Measurements from ENCODE around the gene ACSF3.

ACSF3 gene

DNA sequence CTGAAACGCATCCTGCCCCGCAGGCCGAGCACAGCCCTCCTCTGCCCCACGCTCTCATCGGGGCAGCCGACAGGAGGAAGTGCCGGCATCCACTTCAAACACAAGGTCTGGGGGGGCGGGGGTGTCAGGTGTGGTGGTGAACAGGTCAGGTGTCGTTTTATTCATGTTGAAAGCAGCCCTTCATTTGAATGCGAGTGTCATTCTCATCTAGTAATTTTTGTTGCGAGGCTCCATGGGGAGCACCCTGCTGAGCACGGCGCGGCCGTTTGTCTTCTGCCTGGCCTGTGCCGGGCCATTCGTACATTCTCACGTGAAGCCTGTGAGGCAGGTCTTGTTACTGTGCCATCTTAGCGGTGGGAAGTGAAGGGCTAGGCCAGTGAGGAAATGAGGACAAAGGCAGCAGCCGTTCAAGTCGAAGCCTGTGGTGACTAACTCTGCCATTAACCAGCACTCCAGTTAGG lies 1.9 kb downstream of the ACSF3 start:
- DNase-seq (ENCODE audit: low read depth): no peak

DNA sequence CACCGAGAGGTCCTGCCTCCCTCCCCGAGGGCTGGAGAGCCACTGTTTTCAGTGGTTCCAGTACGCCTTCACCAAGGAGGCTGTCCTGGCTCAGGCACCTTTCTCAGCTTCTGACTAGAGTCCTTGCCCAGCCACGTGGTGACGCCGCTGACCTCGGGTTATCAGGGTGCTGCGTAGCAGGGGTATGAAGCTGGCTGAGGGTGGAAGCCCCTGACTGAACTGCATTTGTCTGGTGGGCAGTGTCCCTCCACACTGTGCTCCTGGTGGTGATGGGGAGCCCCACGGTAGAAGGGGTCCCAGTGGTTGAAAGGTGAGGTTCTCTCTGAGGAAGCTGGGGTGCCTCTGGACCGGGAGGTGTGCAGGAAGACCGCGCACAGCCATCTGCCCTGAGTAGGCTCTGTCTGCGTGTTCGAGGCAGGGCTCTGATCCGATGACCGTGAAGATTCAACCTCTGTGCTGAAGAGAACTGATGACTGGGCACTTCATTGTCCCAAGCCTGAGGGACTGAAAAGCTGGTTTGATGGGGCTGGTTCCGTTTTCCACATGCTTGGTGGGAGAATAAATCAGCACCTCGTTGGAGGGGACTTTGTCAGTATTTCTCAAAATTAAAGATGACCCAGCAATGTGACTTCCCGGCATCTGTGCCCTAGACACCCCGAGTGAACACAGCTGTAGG lies 2.5 kb downstream of the ACSF3 start:
- DNase-seq (ENCODE audit: low read depth): no peak

- DNase-seq (ENCODE audit: low read depth): no peak
Measured at GRCh38 chr16:89096768-89097391, 3.2 kb downstream of the ACSF3 start.

DNA sequence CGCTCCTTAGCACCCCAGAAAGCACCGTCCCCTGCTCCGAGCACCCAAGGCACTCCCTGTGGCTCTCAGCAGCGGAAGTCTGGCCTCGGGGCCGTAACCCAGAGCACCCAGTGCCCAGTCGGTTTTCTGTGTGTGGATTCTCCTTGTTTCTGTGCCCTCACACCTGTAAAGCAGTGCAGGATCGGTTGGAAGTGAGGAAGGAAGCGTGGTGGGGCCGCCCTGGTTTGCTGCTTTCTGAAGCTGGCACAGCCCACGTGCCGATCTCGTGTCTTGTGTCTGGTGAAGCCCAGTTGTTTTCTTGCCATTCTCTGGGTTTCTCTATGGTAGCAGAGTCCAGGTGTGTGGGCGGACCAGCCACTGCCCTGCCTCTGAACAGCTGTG lies 3.7 kb downstream of the ACSF3 start:
- no peak for DNase-seq (ENCODE audit: low read depth)

DNA sequence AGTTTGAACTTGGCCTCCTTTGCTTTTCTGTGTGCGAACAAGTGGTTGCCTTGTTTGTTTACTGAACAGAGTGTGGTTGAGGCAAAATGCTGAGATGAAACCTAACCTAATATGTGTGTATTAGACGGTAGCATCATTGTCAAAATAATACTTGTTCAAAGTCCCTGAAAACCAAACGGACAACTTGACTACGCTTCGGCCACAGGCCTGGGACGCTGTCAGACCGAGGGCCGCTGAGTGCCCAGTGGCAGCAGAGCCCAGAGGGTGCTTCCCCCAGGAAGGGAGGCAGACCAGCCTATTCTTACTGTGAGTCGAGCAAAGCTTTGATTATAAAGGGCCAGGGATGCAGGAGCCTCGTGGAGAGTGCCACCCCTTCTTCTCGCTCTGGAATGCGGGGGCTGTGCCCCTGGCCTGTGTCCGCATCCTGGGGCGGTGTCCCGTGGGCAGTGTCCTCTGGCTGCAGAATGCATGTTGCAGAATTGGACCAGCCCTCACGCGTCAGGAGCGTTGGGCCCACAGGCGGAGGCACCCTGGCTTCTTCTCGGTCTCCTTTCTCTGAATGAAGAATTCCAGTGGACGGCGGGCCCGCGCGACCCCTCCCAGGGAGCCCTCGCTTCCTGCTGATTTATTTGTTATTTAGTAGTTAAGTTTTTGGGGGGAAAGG lies 5.2 kb downstream of the ACSF3 start:
- no peak for DNase-seq (ENCODE audit: low read depth)

DNA sequence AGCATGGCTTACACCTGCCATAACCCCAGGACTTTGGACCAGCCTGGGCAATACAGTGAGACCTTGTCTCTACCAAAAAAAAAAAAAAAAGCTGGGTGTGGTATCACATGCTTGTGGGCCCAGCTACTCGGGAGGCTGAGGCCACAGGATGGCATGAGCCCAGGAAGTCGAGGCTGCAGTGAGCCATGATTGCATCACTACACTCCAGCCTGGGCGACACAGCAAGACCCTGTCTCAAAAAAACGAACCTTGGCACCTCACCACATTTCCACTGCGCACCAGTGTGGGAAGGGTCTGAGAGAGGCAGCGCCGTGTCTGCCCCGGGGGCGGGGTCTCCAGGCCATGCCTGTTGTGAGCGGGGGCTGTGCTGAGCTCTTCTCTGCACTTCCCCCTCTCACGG lies 6.3 kb downstream of the ACSF3 start:
- no peak for DNase-seq (ENCODE audit: low read depth)

GRCh38 chr16:89100601-89101302 lies 7.1 kb downstream of the ACSF3 start:
- no peak for DNase-seq (ENCODE audit: low read depth)

- DNase-seq (ENCODE audit: low read depth): no peak
Measured at GRCh38 chr16:89101303-89102040, 7.8 kb downstream of the ACSF3 start.

GRCh38 chr16:89102041-89102471 lies 8.4 kb downstream of the ACSF3 start:
- no peak for DNase-seq (ENCODE audit: low read depth)

DNA sequence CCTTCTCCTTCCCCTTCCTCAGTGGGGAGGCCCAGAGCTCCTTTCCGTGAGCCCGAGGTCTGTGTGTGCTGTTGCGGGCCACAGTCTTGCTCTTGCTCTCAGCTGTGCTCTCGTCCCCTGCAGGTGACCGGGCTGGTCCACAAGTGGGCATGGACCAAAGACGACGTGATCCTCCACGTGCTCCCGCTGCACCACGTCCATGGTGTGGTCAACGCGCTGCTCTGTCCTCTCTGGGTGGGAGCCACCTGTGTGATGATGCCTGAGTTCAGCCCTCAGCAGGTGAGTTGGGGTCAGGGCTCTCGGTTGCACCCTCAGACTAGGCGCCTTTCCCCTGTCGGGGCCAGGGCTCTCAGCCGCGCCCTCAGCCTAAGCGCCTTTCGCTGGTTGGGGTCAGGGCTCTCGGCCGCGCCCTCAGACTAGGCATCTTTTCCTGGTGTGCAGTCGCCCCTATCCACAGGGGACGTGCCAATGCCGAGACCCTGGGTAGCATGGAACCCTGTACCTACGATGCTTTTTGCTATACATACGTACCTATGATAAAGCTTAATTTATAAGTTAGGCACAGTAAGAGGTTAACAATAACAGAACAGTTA lies 8.9 kb downstream of the ACSF3 start:
- DNase-seq (ENCODE audit: low read depth): no peak

- no peak for DNase-seq (ENCODE audit: low read depth)
Measured at GRCh38 chr16:89103156-89103555, 9.5 kb downstream of the ACSF3 start.

DNA sequence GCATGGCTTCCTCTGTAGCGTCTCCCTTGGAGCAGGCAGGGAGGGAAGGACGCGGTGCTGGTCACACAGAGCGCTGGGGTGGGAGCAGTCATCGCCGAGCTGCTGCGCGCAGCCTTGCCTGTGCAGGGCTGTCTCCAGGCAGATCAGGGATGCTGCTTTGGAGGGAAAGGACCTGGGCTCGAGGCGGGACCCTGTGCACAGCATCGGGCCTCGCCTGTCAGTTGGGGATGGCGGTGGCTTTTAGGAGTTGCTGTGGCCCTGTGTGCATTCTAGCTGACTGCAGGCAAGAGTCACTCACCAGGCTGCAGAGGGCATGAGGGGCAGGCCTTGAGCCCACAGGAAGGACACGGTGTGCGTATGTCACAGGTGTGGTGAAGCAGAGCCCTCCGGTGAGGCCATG lies 10.1 kb downstream of the ACSF3 start:
- no peak for DNase-seq (ENCODE audit: low read depth)

DNA sequence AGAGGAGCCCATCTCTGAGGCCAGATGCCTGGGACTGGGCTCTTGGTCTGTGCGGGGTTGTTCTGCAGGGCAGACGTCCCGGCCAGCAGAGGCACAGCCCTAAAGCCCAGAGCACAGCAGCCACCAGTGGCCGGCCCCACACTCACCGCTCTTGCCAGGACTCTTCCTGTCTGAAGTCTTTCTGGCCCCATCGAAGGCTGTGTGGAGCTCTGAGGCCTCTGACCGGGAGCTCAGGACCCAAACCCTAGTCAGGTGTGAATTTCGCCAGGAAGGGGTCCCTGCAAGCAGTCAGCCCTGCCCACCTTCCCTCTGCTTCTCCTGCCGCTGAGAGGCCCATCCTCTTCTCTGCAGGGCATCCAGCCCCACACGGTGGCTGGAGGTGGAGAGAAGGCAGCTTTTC lies 10.7 kb downstream of the ACSF3 start:
- no peak for DNase-seq (ENCODE audit: low read depth)

GRCh38 chr16:89104930-89105571 lies 11.4 kb downstream of the ACSF3 start:
- DNase-seq (ENCODE audit: low read depth): no peak

DNA sequence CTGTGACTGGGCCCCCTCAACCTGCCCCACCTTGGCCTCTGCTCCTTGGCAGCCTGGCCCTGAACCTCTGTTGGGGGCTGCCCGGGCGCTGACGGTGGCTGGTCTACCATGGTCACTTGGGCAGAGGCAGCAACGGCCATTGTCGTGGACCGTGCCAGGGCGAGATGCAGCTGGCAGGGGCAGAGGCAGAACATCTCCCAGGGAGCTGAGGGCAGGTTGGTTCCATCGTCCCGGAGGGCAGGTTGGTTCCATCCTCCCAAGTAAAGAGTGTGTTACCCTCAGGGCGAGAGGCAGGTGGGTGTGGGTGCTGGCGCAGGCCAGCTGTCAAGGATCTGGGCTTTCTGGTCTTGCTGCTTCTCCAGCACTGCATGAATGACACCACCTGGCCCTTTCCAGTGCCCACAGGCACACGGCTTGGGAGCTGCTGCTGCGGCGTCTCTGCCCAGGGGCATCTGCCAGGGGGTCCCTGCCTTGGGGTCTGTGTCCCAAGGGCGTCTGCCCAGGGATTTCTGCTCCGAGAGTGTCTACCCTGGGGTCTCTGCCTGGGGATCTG lies 12.0 kb downstream of the ACSF3 start:
- DNase-seq (ENCODE audit: low read depth): no peak

DNA sequence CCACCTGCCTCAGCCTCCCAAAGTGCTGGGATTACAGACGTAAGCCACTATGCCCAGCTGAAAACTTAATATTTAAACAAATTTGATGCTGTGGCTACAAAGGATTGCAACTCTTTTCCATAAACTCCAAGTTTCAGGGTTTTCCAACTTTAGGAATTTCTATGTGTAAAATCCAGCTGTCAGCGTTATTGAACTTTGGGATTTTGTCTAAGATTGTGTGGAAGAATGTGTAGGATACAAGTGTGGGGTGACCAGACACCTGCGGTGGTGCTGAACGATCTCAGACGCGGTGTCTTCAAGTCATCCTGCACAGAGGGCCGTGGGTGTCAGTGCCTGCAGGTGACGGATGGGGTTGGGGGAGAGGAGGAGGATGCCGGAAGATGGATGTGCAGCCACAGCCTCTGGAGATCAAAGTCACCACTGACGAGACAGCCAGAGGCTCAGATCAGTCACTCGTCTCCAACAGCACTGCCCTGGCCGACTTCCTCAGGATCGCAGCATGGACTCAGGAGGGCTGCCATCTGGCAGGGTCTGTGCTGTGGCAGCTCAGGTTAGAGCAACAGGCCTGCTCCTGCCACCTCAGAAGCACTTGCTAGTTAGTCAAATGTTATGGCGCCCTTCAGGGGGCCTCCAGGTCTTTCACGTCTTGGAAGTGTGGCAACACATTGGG lies 13.0 kb downstream of the ACSF3 start:
- DNase-seq (ENCODE audit: low read depth): no peak

DNA sequence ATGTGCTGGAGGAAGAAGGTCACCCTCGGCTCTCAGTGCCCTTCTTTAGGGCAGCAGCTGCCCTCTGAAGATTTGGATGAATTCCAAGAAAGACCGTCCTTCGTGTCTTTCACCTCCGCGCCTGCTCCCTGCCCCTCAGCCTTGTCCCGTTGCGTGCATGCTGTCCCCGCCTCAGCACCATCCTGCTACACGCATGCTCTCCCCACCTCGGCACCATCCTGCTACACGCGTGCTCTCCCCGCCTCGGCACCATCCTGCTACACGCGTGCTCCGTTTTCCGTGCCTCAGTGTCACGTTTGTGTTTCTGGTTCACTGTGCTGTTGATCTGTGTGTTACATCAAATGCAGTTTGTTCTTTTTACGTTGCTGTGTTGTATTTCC lies 13.5 kb downstream of the ACSF3 start:
- DNase-seq (ENCODE audit: low read depth): no peak

DNA sequence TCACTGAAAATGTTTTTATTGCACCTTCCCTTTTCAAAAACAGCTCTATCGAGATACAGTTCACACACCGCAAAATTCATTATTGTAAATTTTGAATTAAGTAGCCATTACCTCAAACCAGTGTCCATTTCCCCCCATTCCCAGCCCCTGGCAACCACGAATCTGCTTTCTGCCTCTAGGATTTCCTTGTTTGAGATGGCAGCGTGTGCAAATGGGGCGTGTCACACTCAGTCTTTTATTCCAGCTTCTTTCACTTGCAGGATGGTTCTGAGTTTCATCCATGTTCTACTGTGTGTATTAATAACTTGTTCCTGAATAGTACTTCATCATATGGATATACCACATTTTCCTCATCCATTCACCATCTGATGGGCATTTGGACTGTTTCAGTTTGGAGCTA lies 14.8 kb downstream of the ACSF3 start:
- DNase-seq (ENCODE audit: low read depth): no peak

GRCh38 chr16:89110641-89111040 lies 17.0 kb downstream of the ACSF3 start:
- DNase-seq (ENCODE audit: low read depth): no peak

GRCh38 chr16:89111263-89111662 lies 17.6 kb downstream of the ACSF3 start:
- DNase-seq (ENCODE audit: low read depth): no peak

Data from stimulated activated CD8-positive, alpha-beta memory T cell treated with anti-CD3 and anti-CD28 coated beads, Interleukin-15, amount 100 ng/mL, for 24 hours (primary cell).